H1 (cell line): Measurements from ENCODE around the gene KCNAB3. TPM values are rescaled to one million over a fixed set of nuclear protein-coding genes. Genes with fewer than 3 reads are reported as not detected.

Source experiments
- CTCF ChIA-PET: fragments of 300-600 bp; sonication (Branson Sonifier 250); formaldehyde crosslinking; loops from one replicate; lab custom pipeline; 2021; ENCODE audit not compliant: partially characterized antibody; lab: Charles Lee
- POLR2A ChIA-PET: fragments of 300-600 bp; sonication (Branson Sonifier 250); formaldehyde crosslinking; loops from one replicate; lab custom pipeline; 2021; ENCODE audit warnings: inconsistent platforms; ENCODE audit not compliant: partially characterized antibody; lab: Charles Lee
- DNase-seq, 2 experiments: peaks; one replicate each; pipeline versions ENCODE4 v3.0.0 to v3.0.0-alpha.2; 2010 to 2022; ENCODE audit warnings: low spot score in 2 of 2, low read depth in 1 of 2, mixed read lengths in 1 of 2
- FAIRE-seq: peaks from 2 replicates; lab custom pipeline; 2011; peaks lifted over from hg19 to GRCh38; lab: Jason Lieb, UNC
- H2AFZ ChIP-seq: 2 replicates; pipeline ENCODE4 v1.8.1; 2012; ENCODE audit warnings: low read length, inconsistent platforms
- H2AK5ac ChIP-seq: 2 replicates; pipeline ENCODE4 v1.6.1; 2013; ENCODE audit warnings: low read depth, low read length
- H2BK120ac ChIP-seq: replicated peaks from 2 replicates; pipeline ENCODE3; 2013; ENCODE audit warnings: low read depth, low read length, inconsistent platforms
- H2BK12ac ChIP-seq: 2 replicates; pipeline ENCODE4 v1.6.1; 2013; ENCODE audit warnings: low read depth, low read length
- H2BK15ac ChIP-seq: 2 replicates; pipeline ENCODE4 v1.6.1; 2013; ENCODE audit warnings: low read length
- H2BK20ac ChIP-seq: 2 replicates; pipeline ENCODE4 v1.6.1; 2013; ENCODE audit warnings: low read length
- H2BK5ac ChIP-seq: 2 replicates; pipeline ENCODE4 v1.6.1; 2013; ENCODE audit warnings: low read depth, low read length
- H3K14ac ChIP-seq: 2 replicates; pipeline ENCODE4 v1.6.1; 2013; ENCODE audit warnings: inconsistent platforms; ENCODE audit not compliant: insufficient read length
- H3K18ac ChIP-seq: 2 replicates; pipeline ENCODE4 v1.6.1; 2013; ENCODE audit warnings: low read length; ENCODE audit errors: extremely low read depth
- H3K23ac ChIP-seq: 2 replicates; pipeline ENCODE4 v1.6.1; 2013; ENCODE audit warnings: inconsistent platforms; ENCODE audit not compliant: insufficient read length
- H3K23me2 ChIP-seq: 2 replicates; pipeline ENCODE4 v1.6.1; 2013; ENCODE audit warnings: low read depth, low read length
- H3K27ac ChIP-seq: 2 replicates; pipeline ENCODE4 v1.6.1; 2011; ENCODE audit warnings: low read depth, low read length, inconsistent platforms
- H3K27me3 ChIP-seq, 4 experiments: replicated peaks in 1 of 4; 1 replicate in 1 of 4; 2 replicates in 3 of 4; pipeline versions ENCODE4 v1.6.1 to v1.8.1; 2011 to 2013; ENCODE audit warnings: low read length in 3 of 4, mild to moderate bottlenecking in 3 of 4, inconsistent platforms in 2 of 4, mixed read lengths in 2 of 4, moderate library complexity in 1 of 4; ENCODE audit not compliant: control insufficient read depth in 3 of 4, insufficient read depth in 3 of 4; ENCODE audit errors: extremely low read depth in 1 of 4
- H3K36me3 ChIP-seq, 4 experiments: 2 replicates each; pipeline versions ENCODE4 v1.6.1 to v1.8.1; 2011 to 2013; ENCODE audit warnings: mild to moderate bottlenecking in 4 of 4, low read length in 3 of 4, moderate library complexity in 2 of 4, control low read depth in 1 of 4, inconsistent platforms in 1 of 4; ENCODE audit not compliant: insufficient read depth in 4 of 4, control insufficient read depth in 2 of 4
- H3K4ac ChIP-seq: replicated peaks from 2 replicates; pipeline ENCODE3; 2013; ENCODE audit warnings: low read length, low read depth, mixed read lengths, inconsistent platforms; ENCODE audit not compliant: insufficient read length
- H3K4me1 ChIP-seq, 4 experiments: replicated peaks in 1 of 4; 1 replicate in 1 of 4; 2 replicates in 3 of 4; pipeline versions ENCODE4 v1.6.1 to v1.8.1; 2011 to 2013; ENCODE audit warnings: low read length in 3 of 4, inconsistent platforms in 2 of 4, mixed read lengths in 1 of 4; ENCODE audit not compliant: insufficient read depth in 4 of 4, control insufficient read depth in 3 of 4
- H3K4me2 ChIP-seq, 2 experiments: 2 replicates each; pipeline versions ENCODE4 v1.6.1 to v1.8.1; 2011 to 2013; ENCODE audit warnings: low read depth in 2 of 2, low read length in 2 of 2, control low read depth in 1 of 2, inconsistent platforms in 1 of 2, mild to moderate bottlenecking in 1 of 2; ENCODE audit not compliant: insufficient read depth in 1 of 2
- H3K4me3 ChIP-seq, 4 experiments: fragments of 200-600, 300-600 bp in 1 of 4; sonication (generic), shearing (Covaris generic), sonication (Bioruptor Twin) in 1 of 4; 2 replicates each; pipeline versions ENCODE4 v1.5.1 to v1.8.1; 2011 to 2016; ENCODE audit warnings: low read length in 4 of 4, low read depth in 3 of 4, control low read depth in 2 of 4, inconsistent platforms in 2 of 4, mild to moderate bottlenecking in 2 of 4, mixed read lengths in 1 of 4, moderate library complexity in 1 of 4; ENCODE audit not compliant: insufficient read depth in 2 of 4; ENCODE audit errors: extremely low read depth in 1 of 4
- H3K56ac ChIP-seq: replicated peaks from 2 replicates; pipeline ENCODE3; 2013; ENCODE audit warnings: low read depth, mild to moderate bottlenecking, mixed read lengths, low read length, inconsistent platforms; ENCODE audit not compliant: insufficient read length
- H3K79me1 ChIP-seq: 2 replicates; pipeline ENCODE4 v1.6.1; 2013; ENCODE audit warnings: low read depth, low read length, control low read depth
- H3K79me2 ChIP-seq, 2 experiments: 2 replicates each; pipeline versions ENCODE4 v1.6.1 to v1.8.1; 2012 to 2013; ENCODE audit warnings: low read length in 2 of 2, mild to moderate bottlenecking in 2 of 2, inconsistent platforms in 1 of 2; ENCODE audit not compliant: insufficient read depth in 2 of 2, control insufficient read depth in 1 of 2
- H3K9ac ChIP-seq, 4 experiments: replicated peaks in 1 of 4; 1 replicate in 1 of 4; 2 replicates in 3 of 4; pipeline versions ENCODE4 v1.6.1 to v1.8.1; 2011 to 2013; ENCODE audit warnings: low read depth in 3 of 4, low read length in 3 of 4, control low read depth in 2 of 4, mild to moderate bottlenecking in 2 of 4, moderate library complexity in 2 of 4, inconsistent platforms in 1 of 4; ENCODE audit errors: extremely low read depth in 1 of 4
- H3K9me3 ChIP-seq, 2 experiments: 2 replicates each; pipeline versions ENCODE4 v1.6.1 to v1.8.1; 2012 to 2013; ENCODE audit warnings: mild to moderate bottlenecking in 2 of 2, moderate library complexity in 2 of 2, control low read depth in 1 of 2, inconsistent platforms in 1 of 2, low read depth in 1 of 2, low read length in 1 of 2, mixed read lengths in 1 of 2; ENCODE audit not compliant: insufficient read depth in 2 of 2
- H4K20me1 ChIP-seq, 2 experiments: replicated peaks in 1 of 2; 2 replicates each; pipeline versions ENCODE3 to v1.8.1; 2011 to 2013; ENCODE audit warnings: inconsistent platforms in 2 of 2, low read length in 2 of 2, mild to moderate bottlenecking in 1 of 2; ENCODE audit not compliant: insufficient read depth in 2 of 2, control insufficient read depth in 1 of 2
- H4K5ac ChIP-seq: 2 replicates; pipeline ENCODE4 v1.6.1; 2013; ENCODE audit warnings: low read length, low read depth, mixed read lengths, inconsistent platforms; ENCODE audit not compliant: insufficient read length
- H4K8ac ChIP-seq: 2 replicates; pipeline ENCODE4 v1.8.0; 2013; ENCODE audit warnings: mild to moderate bottlenecking, moderate library complexity, low read length, inconsistent platforms; ENCODE audit not compliant: insufficient read depth; ENCODE audit errors: extremely low read depth
- H4K91ac ChIP-seq: replicated peaks from 2 replicates; pipeline ENCODE3; 2013; ENCODE audit warnings: low read length, mixed read lengths, inconsistent platforms; ENCODE audit not compliant: insufficient read length
- WGBS, 2 experiments: shearing (Covaris generic) in 1 of 2; methylation state at CpG; one replicate each; pipeline versions ENCODE4 v1.1.6 to v1.1.7; 2013 to 2015; ENCODE audit warnings: low lambda C conversion rate in 2 of 2, mixed read lengths in 2 of 2, inconsistent platforms in 1 of 2, low coverage in 1 of 2, missing lambda C conversion rate in 1 of 2; ENCODE audit not compliant: insufficient replicate concordance in 2 of 2, insufficient coverage in 1 of 2, insufficient read length in 1 of 2; ENCODE audit errors: extremely low coverage in 1 of 2, missing lambda C conversion rate in 1 of 2; 5-methylcytosine and 5-hydroxymethylcytosine counted together
- polyA plus RNA-seq, 7 experiments: library from polyadenylated mRNA; depleted of rRNA in 3 of 7; stranded (reverse) in 5 of 7; unstranded in 2 of 7; fragments of >200 nt in 5 of 7; fragments of 200-250 nt in 2 of 7; gene quantifications; 1 replicate in 5 of 7; 2 replicates in 1 of 7; 4 replicates in 1 of 7; pipeline versions ENCODE4 v1.2.1 to v1.2.3, GENCODE V29; 2011 to 2013; ENCODE audit warnings: missing spikeins in 2 of 7, mixed read lengths in 2 of 7
- total RNA-seq: library from RNA; stranded (reverse); fragmentation: NEBNext Ultra II Directional; extraction: Animal tissue kit (Norgen Biotek cat#: 25700); gene quantifications from 2 replicates; pipeline ENCODE4 v1.2.1, GENCODE V29; 2021
- TF ChIP-seq, protein P1 (sequence below): IDR thresholded peaks from 2 replicates; pipeline ENCODE4 v1.6.1; 2012; ENCODE audit warnings: inconsistent platforms

The KCNAB3 gene
- total and polyA plus RNA-seq, 2 of the 8 experiments (the other 6 are each of a cell fraction or from before 2014, with no cell fraction given) = 1.7 to 2.4 TPM

DNA sequence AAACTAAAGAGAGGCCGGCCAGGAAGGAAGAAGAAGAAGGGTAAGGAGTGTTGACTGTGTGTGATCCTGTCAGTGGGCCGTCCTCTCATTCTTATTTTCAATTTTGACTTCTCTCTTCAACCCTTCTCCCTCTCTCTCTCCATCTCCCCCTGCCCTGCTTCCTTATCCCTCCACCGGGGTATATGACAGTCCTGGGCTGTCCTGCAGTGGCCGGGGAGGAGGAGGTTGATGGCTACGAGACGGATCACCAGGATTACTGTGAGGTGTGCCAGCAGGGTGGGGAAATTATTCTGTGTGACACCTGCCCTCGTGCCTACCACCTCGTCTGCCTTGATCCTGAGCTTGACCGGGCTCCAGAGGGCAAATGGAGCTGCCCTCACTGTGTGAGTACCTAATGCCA lies 35.4 kb downstream of the KCNAB3 start:
- H3K4ac ChIP-seq = no peak overlapping the region
- no peak overlapping the region for H3K56ac ChIP-seq
- H3K4me1 ChIP-seq = peaks cover 0 to 6% (median 3%) of the 10 kb centered on the region in 4 experiments; a peak in 5 of 7 replicates
- H4K8ac ChIP-seq = no peak overlapping the region
- H3K14ac ChIP-seq = no peak overlapping the region
- no peak overlapping the region for H3K27ac ChIP-seq
- H2BK15ac ChIP-seq = no peak overlapping the region
- ChIA-PET POLR2A (no interaction called here), CTCF (no interaction called here)
- H3K4me2 ChIP-seq = no peak overlapping the region
- H3K79me2 ChIP-seq = no peaks in the 10 kb centered on the region
- H2AK5ac ChIP-seq = no peak overlapping the region
- no peak overlapping the region for H4K91ac ChIP-seq
- H3K9me3 ChIP-seq = no peaks in the 10 kb centered on the region; a peak in 1 of 4 replicates
- H2AFZ ChIP-seq = no peak overlapping the region
- no peaks in the 10 kb centered on the region; the same call in 1 of the 2 replicates for H3K23me2 ChIP-seq
- H4K20me1 ChIP-seq = no peaks in the 10 kb centered on the region
- H2BK120ac ChIP-seq = no peak overlapping the region
- H3K4me3 ChIP-seq = no peak overlapping the region
- no peaks in the 10 kb centered on the region for H3K79me1 ChIP-seq
- DNase-seq (no peak), FAIRE-seq (no peak)
- no peak overlapping the region for H2BK20ac ChIP-seq
- H3K9ac ChIP-seq = no peak overlapping the region
- no peak overlapping the region for H3K18ac ChIP-seq
- no peaks in the 10 kb centered on the region for H3K27me3 ChIP-seq
- H2BK12ac ChIP-seq = no peak overlapping the region
- H2BK5ac ChIP-seq = no peak overlapping the region
- no peak overlapping the region for H3K23ac ChIP-seq
- H3K36me3 ChIP-seq = peaks cover 0 to 9% (median 2%) of the 10 kb centered on the region in 4 experiments; a peak in 3 of 8 replicates
- 91% methylated on average over 9 of the region's 9 CpGs; no CpG with 5 or more reads in 1 of the 2 experiments for WGBS, 2 experiments
- no peak overlapping the region for H4K5ac ChIP-seq
- TF ChIP-seq, protein P1, sequence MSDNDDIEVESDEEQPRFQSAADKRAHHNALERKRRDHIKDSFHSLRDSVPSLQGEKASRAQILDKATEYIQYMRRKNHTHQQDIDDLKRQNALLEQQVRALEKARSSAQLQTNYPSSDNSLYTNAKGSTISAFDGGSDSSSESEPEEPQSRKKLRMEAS = no peak
